C4-2B (cell line): Measurements from ENCODE around the gene KIF13A.
"Not testable (repeated sequence)": the region's sequence is repeated elsewhere in the genome, so short reads cannot be mapped to it uniquely, and the experiment has no call there.

Experiments
- H3K27ac ChIP-seq: fragments of 450-650 bp; 2 replicates; pipeline ENCODE4 v1.5.1; 2017
- CTCF ChIP-seq: fragments of 450-650 bp; conservative IDR thresholded peaks from 2 replicates; pipeline ENCODE4 v1.5.1; 2017; ENCODE audit warnings: mild to moderate bottlenecking
- ZFX ChIP-seq: fragments of 450-650 bp; IDR thresholded peaks from 2 replicates; pipeline ENCODE4 v1.6.1; 2017

KIF13A gene

GRCh38 chr6:17914651-17915050, 72.8 kb downstream of the KIF13A start:
- TF ChIP-seq CTCF = no peak
- no peak for TF ChIP-seq ZFX
- H3K27ac ChIP-seq = no peak overlapping the region

DNA sequence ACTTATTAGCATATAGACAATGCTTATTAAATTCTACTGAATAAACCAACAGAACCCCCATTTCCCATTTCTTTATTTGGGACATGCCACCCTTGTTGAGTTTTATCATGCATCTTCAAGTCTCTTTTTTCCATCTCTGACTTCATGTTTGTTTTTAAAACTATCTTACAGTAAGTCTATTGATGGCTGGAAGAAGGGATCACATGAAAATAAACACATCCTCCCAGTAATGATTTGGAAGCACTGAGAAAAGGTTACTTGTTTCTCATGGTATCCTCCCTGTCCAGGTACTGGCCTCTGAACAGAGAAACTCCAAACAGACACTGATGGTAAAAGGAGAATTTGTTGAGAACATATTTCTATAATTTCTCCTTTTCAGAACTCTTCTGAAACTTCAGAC, 74.9 kb downstream of the KIF13A start:
- TF ChIP-seq CTCF (no peak), ZFX (no peak)
- H3K27ac ChIP-seq = no peak overlapping the region

DNA sequence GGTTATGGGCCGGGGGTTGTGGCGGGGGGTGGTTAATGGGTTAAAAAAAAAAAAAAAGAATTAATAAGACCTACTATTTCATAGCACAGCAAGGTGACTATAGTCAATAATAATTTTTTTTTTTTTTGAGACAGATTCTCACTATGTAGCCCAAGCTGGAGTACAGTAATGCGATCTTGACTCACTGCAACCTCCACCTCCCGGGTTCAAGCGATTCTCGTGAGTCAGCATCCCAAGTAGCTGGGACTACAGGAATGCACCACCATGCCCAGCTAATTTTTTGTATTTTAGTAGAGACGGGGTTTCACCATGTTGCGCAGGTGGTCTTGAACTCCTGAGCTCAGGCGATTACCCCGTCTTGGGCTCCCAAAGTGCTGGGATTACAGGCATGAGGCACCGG, 75.8 kb downstream of the KIF13A start:
- H3K27ac ChIP-seq = not testable (repeated sequence)

DNA sequence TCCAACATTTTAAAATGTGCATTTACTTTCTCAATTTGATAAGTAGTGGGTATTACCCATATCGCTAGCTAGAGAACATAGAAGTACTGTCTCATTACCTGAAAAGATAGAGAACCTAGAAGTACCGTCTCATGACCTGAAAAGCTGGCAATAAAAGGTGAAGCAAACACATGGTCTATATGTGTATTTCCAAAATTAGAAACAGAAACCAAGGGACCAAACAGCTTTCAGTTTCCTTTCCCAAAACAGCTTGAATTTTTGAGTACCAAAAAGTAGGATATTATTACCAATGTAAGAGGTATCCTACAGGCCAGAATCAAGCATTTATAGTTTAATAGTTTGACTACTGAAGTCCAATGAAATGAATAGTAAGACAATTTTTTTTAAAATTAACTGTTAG, 77.2 kb downstream of the KIF13A start:
- H3K27ac ChIP-seq = no peak overlapping the region
- no peak for TF ChIP-seq ZFX
- TF ChIP-seq CTCF = no peak

DNA sequence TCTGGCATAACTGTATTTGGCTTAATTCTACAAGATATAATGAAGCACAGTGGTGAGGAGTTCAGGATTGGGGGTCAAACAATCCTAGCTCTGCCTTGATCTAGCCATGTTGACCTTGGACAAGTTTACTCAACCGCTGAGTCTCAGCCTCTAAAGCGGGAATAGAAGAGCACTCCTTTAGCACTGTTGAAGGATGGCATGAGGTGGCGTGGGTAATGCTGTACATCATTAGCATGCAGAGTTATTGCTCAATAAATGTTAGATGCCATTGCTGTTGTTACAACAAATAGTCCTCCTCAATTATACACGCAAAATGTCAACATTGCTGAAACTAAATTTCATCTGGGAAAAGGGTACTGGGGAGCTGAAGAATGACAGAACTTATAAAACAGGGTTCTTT, 78.6 kb downstream of the KIF13A start:
- no peak for TF ChIP-seq ZFX
- no peak for TF ChIP-seq CTCF
- no peak overlapping the region for H3K27ac ChIP-seq

- H3K27ac ChIP-seq = no peak overlapping the region
- TF ChIP-seq ZFX = no peak
- no peak for TF ChIP-seq CTCF
These were observed 79.8 kb downstream of the KIF13A start for GRCh38 chr6:17907406-17908229.

- no peak for TF ChIP-seq ZFX
- no peak for TF ChIP-seq CTCF
- no peak overlapping the region for H3K27ac ChIP-seq
These were observed 81.5 kb downstream of the KIF13A start for GRCh38 chr6:17905611-17906592.
